ENCODE measurements around the gene SCRT2.

Gene SCRT2

DNA sequence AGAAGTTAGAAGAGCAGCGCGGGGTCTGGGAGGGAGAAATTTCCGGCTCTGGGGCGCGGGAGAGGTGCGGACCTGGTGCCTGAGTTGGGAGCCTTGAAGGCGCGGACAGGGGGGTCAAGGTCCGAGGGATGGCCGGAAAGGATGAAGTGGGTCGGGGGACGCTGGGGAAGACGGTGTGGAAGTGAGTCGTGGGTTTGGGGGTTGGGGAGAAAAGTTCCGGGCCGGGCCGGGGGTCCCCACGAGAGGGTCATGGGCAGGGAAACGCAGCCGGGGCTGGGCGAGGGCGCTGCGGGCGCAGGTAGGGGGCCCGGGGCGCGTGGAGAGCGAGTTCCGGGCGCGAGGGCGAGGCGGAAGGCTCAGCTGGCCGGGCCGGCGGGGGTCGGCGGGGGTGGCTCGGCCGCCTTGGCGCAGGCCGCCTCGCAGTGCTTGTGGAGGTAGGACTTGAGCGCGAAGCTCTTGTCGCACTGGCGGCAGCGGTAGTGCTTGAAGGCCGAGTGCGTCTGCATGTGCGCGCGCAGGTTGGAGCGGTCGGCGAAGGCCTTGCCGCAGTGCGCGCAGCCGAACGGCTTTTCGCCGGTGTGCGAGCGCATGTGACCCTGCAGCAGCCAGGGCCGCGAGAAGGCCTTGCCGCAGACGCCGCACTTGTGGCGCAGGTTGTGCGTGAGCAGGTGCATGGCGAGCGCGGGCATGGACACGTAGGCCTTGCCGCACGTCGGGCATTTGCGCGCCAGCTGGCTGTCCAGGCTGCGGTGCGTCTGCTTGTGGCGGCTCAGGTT, 12.1 kb downstream of the SCRT2 start:
- DNase-seq (ENCODE audit: extremely low read depth, low read depth): no peak
- no peak overlapping the region for H3K4me3 ChIP-seq (replicated peaks; ENCODE audit: low read depth, low read length)
- TF ChIP-seq, protein P1, sequence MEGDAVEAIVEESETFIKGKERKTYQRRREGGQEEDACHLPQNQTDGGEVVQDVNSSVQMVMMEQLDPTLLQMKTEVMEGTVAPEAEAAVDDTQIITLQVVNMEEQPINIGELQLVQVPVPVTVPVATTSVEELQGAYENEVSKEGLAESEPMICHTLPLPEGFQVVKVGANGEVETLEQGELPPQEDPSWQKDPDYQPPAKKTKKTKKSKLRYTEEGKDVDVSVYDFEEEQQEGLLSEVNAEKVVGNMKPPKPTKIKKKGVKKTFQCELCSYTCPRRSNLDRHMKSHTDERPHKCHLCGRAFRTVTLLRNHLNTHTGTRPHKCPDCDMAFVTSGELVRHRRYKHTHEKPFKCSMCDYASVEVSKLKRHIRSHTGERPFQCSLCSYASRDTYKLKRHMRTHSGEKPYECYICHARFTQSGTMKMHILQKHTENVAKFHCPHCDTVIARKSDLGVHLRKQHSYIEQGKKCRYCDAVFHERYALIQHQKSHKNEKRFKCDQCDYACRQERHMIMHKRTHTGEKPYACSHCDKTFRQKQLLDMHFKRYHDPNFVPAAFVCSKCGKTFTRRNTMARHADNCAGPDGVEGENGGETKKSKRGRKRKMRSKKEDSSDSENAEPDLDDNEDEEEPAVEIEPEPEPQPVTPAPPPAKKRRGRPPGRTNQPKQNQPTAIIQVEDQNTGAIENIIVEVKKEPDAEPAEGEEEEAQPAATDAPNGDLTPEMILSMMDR (IDR thresholded peaks at IDR 0.05; ENCODE audit: low read depth, low read length, missing control alignments): no peak

DNA sequence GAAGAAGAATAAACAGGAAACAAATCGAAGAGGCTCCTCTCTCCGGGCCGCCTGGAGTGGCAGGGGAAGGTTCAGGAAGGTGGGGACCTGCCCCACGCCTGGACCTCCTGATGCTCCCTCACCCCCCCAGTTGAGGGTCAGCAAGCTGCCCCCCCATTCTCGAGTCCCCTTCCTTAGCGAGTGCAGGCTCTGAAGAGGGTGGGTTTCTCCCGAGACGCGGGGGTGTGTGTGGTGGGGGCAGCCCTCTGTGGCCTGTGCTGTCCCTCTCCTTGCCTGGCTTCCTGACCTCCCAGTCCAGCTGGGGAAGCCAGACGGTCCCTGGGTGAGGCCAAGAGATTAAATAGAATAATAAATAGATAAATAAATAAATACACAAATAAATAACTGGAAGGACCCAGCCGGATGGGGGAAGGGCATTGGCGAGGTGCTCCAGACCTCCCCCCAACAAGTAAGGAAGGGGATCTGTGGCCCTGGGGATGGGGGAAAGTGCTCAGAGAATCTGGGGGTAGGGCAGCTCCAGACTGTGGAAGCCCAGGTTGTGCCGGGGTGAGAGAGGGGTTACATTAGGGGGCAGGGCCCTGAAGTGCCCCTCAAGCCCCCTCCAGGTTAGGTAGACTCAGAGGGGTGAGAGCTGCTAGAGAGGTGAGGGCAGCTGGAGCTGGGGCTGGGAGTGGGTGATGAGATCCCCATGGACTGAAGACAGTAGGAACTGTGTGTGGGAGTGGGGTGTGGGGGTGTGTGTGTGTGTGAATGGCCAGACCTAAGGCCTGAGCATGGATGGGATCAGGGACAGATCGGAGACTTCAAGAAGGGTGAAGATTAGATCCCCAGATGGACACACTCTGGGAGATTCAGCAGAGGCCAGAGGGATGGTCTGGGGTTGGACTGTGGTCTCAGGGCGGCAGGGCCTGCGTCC, 13.1 kb downstream of the SCRT2 start:
- no peak overlapping the region for H3K4me3 ChIP-seq (replicated peaks; ENCODE audit: low read depth, low read length)
- DNase-seq (ENCODE audit: extremely low read depth, low read depth): no peak
- TF ChIP-seq, protein P1 (IDR thresholded peaks at IDR 0.05; ENCODE audit: low read depth, low read length, missing control alignments): no peak

DNA sequence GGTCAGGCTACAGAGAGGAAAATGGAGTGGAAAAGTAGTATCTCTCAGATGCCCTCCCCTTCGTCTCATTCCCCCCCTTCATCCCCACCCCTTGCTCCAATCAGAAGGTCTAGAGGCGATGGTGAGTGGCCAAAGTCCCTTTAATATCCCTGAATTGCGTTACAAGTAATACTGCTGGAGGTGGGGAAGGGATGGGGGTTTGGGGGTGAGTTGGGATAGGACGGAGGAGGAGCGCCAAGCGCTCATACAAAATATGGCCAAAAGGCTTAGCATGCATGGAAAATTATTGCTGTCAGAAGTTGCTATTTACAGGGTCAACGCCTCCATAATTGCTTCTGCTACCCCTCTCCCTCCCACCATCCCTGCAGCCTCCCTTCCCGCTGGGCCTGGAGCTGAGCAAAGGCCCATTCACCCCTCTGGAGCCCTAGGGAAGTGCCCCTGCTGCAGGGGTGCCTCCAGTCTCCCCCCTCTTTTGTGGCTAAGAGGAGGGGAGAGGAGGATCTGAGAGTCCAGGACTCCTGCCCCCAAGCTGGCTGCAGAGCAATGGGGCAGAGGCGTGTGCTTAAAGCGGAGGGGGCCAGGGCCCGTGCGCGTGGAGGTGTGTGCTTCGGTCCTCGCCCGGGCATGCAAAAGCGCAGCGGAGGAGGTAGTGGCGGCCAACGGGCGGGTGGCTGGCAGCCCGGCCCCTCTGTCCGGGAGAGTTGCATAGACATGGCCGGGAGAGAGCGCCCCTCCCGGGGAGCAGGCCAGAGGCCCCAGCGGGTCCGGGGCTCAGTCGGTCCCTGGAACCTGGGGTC, 13.9 kb downstream of the SCRT2 start:
- no peak overlapping the region for H3K4me3 ChIP-seq (replicated peaks; ENCODE audit: low read depth, low read length)
- no peak for DNase-seq (ENCODE audit: extremely low read depth, low read depth)

DNA sequence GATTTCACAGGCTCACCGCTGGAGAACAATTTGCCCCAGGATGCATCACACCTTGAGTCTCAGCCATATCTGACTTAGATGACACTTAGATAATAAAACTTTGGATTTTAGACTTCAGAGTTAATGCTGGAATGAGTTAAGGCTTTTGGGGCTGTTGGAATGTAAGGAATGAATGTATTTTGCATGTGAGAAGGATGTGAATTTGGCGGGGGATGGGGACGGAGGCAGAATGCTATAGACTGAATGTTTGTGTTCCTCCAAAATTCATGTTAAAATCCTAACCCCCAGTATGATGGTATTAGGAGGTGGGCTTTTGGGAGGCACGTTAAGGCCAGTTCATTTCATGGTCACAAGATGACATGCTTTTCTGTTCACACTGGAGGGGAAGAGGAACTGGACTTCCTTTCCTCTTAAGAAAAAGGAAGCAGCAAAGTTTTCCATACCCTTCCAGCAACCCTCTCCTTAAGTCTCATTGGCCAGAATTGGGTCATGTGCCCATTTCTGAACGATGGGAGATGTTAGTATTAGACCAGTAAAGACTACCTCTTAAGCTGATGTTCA, 16.8 kb downstream of the SCRT2 start:
- H3K4me3 ChIP-seq (replicated peaks; ENCODE audit: low read depth, low read length): no peak overlapping the region
- no peak for DNase-seq (ENCODE audit: extremely low read depth, low read depth)
- TF ChIP-seq, protein P1 (IDR thresholded peaks at IDR 0.05; ENCODE audit: low read depth, low read length, missing control alignments): no peak

More for the DNA sequence above, 13.9 kb downstream of the SCRT2 start:
- TF ChIP-seq, protein P1 (IDR thresholded peaks at IDR 0.05; ENCODE audit: low read depth, low read length, missing control alignments): no peak

DNA sequence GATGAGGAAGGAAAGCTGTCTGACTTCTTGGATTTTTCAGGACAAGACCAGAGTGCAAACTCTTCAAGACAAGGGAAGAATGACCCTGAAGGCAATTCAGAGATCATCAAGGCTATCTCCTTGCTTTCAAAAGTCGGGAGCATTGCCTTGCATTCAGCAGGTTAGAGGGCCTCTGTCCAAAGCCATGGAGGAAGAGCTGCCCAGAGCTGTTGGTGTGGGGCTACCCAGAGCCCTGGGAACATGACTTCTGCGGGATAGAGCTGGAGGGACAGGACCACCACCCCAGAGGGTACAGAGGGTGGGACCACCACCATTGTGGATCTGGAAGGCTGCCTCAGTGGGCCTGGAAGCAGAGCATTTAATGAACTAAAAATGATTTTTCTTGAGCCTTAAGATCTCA, 17.4 kb downstream of the SCRT2 start:
- no peak overlapping the region for H3K4me3 ChIP-seq (replicated peaks; ENCODE audit: low read depth, low read length)
- no peak for DNase-seq (ENCODE audit: extremely low read depth, low read depth)

More for the DNA sequence above, 17.4 kb downstream of the SCRT2 start:
- TF ChIP-seq, protein P1 (IDR thresholded peaks at IDR 0.05; ENCODE audit: low read depth, low read length, missing control alignments): no peak

Measured in HFF-Myc (cell line).